ENCODE measurements around the gene C2orf81.

The C2orf81 gene

GRCh38 chr2:74390606-74391005 is 30.8 kb downstream of the C2orf81 start:
- no peaks in the 10 kb centered on the region for H3K9me3 ChIP-seq (ENCODE audit: low read length)
- H2AFZ ChIP-seq (ENCODE audit: low read length): no peak overlapping the region
- no peaks in the 10 kb centered on the region for H3K36me3 ChIP-seq (ENCODE audit: insufficient read depth, low read length)
- no peak overlapping the region for H3K27ac ChIP-seq (ENCODE audit: low read depth, low read length, poor library complexity, severe bottlenecking)
- 0 out of 2 replicates have a peak, but pooled peaks cover 3% of the 10 kb centered on the region for H3K79me2 ChIP-seq (ENCODE audit: insufficient read depth, low read length)
- no peaks in the 10 kb centered on the region for H3F3A ChIP-seq (ENCODE audit: insufficient read depth, low read length)
- H3K4me3 ChIP-seq (ENCODE audit: low read depth, low read length, poor library complexity, severe bottlenecking): peak overlapping the region; percentile 90
- no peaks in the 10 kb centered on the region for H4K20me1 ChIP-seq (ENCODE audit: insufficient read depth, low read length)
- H3K4me2 ChIP-seq (ENCODE audit: low read length): peak overlapping the region; percentile 97
- no peaks in the 10 kb centered on the region for H3K27me3 ChIP-seq (ENCODE audit: insufficient read depth, low read length)
- peak overlapping the region; percentile 89 for H3K9ac ChIP-seq (ENCODE audit: low read length)
- no peaks in the 10 kb centered on the region for H3K9me2 ChIP-seq (ENCODE audit: low read depth, low read length)
- peaks cover 22% of the 10 kb centered on the region for H3K4me1 ChIP-seq (ENCODE audit: insufficient read depth, low read length, severe bottlenecking)
- no peak for TF ChIP-seq EZH2 (IDR thresholded peaks at IDR 0.05; ENCODE audit: borderline replicate concordance, low read length)
- no peak for TF ChIP-seq CTCF (IDR thresholded peaks at IDR 0.05; ENCODE audit: low read length)

GRCh38 chr2:74387346-74387745 is 34.1 kb downstream of the C2orf81 start:
- H3K27ac ChIP-seq (ENCODE audit: low read depth, low read length, poor library complexity, severe bottlenecking): no peak overlapping the region
- no peak overlapping the region for H2AFZ ChIP-seq (ENCODE audit: low read length)
- no peak overlapping the region for H3K9ac ChIP-seq (ENCODE audit: low read length)
- H3K9me2 ChIP-seq (ENCODE audit: low read depth, low read length): no peaks in the 10 kb centered on the region
- H3K4me1 ChIP-seq (ENCODE audit: insufficient read depth, low read length, severe bottlenecking): peaks cover 20% of the 10 kb centered on the region
- H3F3A ChIP-seq (ENCODE audit: insufficient read depth, low read length): no peaks in the 10 kb centered on the region
- H3K36me3 ChIP-seq (ENCODE audit: insufficient read depth, low read length): no peaks in the 10 kb centered on the region; the same call in 1 of the 2 replicates
- no peaks in the 10 kb centered on the region for H4K20me1 ChIP-seq (ENCODE audit: insufficient read depth, low read length)
- 0 out of 2 replicates have a peak, but pooled peaks cover 3% of the 10 kb centered on the region for H3K79me2 ChIP-seq (ENCODE audit: insufficient read depth, low read length)
- H3K9me3 ChIP-seq (ENCODE audit: low read length): no peaks in the 10 kb centered on the region
- no peaks in the 10 kb centered on the region for H3K27me3 ChIP-seq (ENCODE audit: insufficient read depth, low read length)
- H3K4me3 ChIP-seq (ENCODE audit: low read depth, low read length, poor library complexity, severe bottlenecking): no peak overlapping the region
- H3K4me2 ChIP-seq (ENCODE audit: low read length): no peak overlapping the region
- TF ChIP-seq CTCF (IDR thresholded peaks at IDR 0.05; ENCODE audit: low read length): no peak
- TF ChIP-seq EZH2 (IDR thresholded peaks at IDR 0.05; ENCODE audit: borderline replicate concordance, low read length): no peak

GRCh38 chr2:74385396-74385795 is 36.0 kb downstream of the C2orf81 start:
- no peaks in the 10 kb centered on the region for H4K20me1 ChIP-seq (ENCODE audit: insufficient read depth, low read length)
- no peak overlapping the region for H3K4me3 ChIP-seq (ENCODE audit: low read depth, low read length, poor library complexity, severe bottlenecking)
- peaks cover 7% of the 10 kb centered on the region; the same call in 1 of the 2 replicates for H3K36me3 ChIP-seq (ENCODE audit: insufficient read depth, low read length)
- no peak overlapping the region for H2AFZ ChIP-seq (ENCODE audit: low read length)
- no peaks in the 10 kb centered on the region for H3K27me3 ChIP-seq (ENCODE audit: insufficient read depth, low read length)
- H3F3A ChIP-seq (ENCODE audit: insufficient read depth, low read length): no peaks in the 10 kb centered on the region
- no peaks in the 10 kb centered on the region for H3K9me3 ChIP-seq (ENCODE audit: low read length)
- peaks cover 12% of the 10 kb centered on the region for H3K4me1 ChIP-seq (ENCODE audit: insufficient read depth, low read length, severe bottlenecking)
- H3K79me2 ChIP-seq (ENCODE audit: insufficient read depth, low read length): no peaks in the 10 kb centered on the region
- H3K9me2 ChIP-seq (ENCODE audit: low read depth, low read length): no peaks in the 10 kb centered on the region
- no peak for TF ChIP-seq EZH2 (IDR thresholded peaks at IDR 0.05; ENCODE audit: borderline replicate concordance, low read length)
- TF ChIP-seq CTCF (IDR thresholded peaks at IDR 0.05; ENCODE audit: low read length): no peak
- no peak overlapping the region for H3K27ac ChIP-seq (ENCODE audit: low read depth, low read length, poor library complexity, severe bottlenecking)
- H3K9ac ChIP-seq (ENCODE audit: low read length): no peak overlapping the region
- H3K4me2 ChIP-seq (ENCODE audit: low read length): no peak overlapping the region
